ENCODE measurements around the gene KRTAP5-1.

The KRTAP5-1 gene

DNA sequence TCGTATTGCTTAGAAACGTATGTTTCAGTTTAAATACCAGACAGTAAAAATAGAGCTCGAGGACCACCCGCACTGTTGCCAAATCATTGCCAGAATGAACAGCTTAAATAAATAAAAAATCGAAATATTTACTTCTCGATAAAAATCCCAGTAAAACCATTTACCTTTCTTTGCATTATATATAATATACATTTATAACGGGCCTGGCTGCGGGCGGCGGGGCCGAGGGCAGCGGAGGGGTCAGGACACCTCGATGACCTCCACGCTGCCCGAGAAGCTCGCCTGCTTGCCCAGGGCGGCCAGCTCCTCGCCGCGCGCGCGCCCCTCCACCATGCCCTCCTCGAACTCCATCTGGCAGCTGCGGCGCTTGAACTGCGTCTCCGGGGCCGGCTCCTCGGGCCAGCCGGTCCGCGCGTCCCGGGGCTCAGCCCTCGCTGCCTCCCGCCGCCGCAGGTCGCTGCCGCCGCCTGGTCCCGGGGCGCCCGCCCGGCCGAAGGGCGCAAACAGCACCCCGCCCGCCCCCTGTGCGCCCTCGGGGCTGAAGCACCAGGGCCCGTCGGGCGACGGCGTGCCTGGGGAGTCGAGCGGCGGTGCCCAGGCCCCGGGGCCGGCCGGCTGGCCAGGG lies 28.7 kb downstream of the KRTAP5-1 start:
- Histone ChIP-seq H2AFZ (ENCODE audit: low read depth, low read length, severe bottlenecking) (no peak overlapping the region), H3K4me2 (ENCODE audit: low read depth, low read length, poor library complexity, severe bottlenecking) (no peak overlapping the region), H3K9ac (ENCODE audit: low read length) (no peak overlapping the region), H3K36me3 (ENCODE audit: low read length) (no peaks in the 10 kb centered on the region), H3K79me2 (ENCODE audit: insufficient read depth, low read length) (no peaks in the 10 kb centered on the region), H3K27ac (ENCODE audit: low read depth, low read length) (no peak overlapping the region), H3K9me3 (ENCODE audit: insufficient read depth, low read length) (no peaks in the 10 kb centered on the region), H3K9me2 (replicated peaks; ENCODE audit: insufficient read depth, low read length) (no peaks in the 10 kb centered on the region), H4K20me1 (ENCODE audit: low read depth, low read length) (no peaks in the 10 kb centered on the region), H3F3A (ENCODE audit: insufficient read depth) (no peaks in the 10 kb centered on the region), H3K27me3 (ENCODE audit: low read length) (no peaks in the 10 kb centered on the region; the same call in 1 of the 2 replicates), H3K4me3 (ENCODE audit: insufficient read depth, low read length, poor library complexity, severe bottlenecking) (no peak overlapping the region)
- no peak for TF ChIP-seq EZH2phosphoT487 (conservative IDR thresholded peaks at IDR 0.05; ENCODE audit: low read length)
- TF ChIP-seq, protein P1, sequence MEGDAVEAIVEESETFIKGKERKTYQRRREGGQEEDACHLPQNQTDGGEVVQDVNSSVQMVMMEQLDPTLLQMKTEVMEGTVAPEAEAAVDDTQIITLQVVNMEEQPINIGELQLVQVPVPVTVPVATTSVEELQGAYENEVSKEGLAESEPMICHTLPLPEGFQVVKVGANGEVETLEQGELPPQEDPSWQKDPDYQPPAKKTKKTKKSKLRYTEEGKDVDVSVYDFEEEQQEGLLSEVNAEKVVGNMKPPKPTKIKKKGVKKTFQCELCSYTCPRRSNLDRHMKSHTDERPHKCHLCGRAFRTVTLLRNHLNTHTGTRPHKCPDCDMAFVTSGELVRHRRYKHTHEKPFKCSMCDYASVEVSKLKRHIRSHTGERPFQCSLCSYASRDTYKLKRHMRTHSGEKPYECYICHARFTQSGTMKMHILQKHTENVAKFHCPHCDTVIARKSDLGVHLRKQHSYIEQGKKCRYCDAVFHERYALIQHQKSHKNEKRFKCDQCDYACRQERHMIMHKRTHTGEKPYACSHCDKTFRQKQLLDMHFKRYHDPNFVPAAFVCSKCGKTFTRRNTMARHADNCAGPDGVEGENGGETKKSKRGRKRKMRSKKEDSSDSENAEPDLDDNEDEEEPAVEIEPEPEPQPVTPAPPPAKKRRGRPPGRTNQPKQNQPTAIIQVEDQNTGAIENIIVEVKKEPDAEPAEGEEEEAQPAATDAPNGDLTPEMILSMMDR (IDR thresholded peaks at IDR 0.05; ENCODE audit: insufficient read depth, low read length, poor library complexity, severe bottlenecking), result no peak

DNA sequence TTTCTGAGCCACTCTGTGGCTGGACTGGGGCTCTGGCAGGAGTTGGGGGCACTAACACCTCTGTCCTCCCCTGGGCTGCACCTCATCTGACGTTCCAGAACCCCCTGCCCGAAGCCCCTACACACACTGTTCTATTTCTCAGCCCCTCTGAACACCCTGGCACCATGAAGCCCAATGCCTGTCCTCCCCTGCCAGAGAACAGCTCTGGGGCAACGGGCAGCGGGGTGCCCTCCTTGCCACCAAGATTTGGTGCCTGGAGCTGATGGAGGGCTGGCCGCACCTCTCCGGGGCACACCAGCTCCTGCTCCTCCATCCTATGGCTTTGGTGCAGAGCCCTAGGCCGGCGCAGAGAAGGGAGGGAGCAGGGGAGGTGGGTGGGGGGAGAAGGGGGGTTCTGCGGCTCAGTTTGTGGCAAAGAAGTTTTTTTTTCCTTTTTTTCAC lies 29.4 kb downstream of the KRTAP5-1 start:
- H3K9ac ChIP-seq (ENCODE audit: low read length), result no peak overlapping the region
- no peaks in the 10 kb centered on the region; the same call in 1 of the 2 replicates for H3K27me3 ChIP-seq (ENCODE audit: low read length)
- no peak for TF ChIP-seq EZH2phosphoT487 (conservative IDR thresholded peaks at IDR 0.05; ENCODE audit: low read length)
- TF ChIP-seq, protein P1 (IDR thresholded peaks at IDR 0.05; ENCODE audit: insufficient read depth, low read length, poor library complexity, severe bottlenecking), result no peak
- H3K79me2 ChIP-seq (ENCODE audit: insufficient read depth, low read length), result no peaks in the 10 kb centered on the region
- no peak overlapping the region for H3K4me2 ChIP-seq (ENCODE audit: low read depth, low read length, poor library complexity, severe bottlenecking)
- H3K27ac ChIP-seq (ENCODE audit: low read depth, low read length), result no peak overlapping the region
- H3K36me3 ChIP-seq (ENCODE audit: low read length), result no peaks in the 10 kb centered on the region
- no peaks in the 10 kb centered on the region for H3F3A ChIP-seq (ENCODE audit: insufficient read depth)
- no peaks in the 10 kb centered on the region for H3K9me2 ChIP-seq (replicated peaks; ENCODE audit: insufficient read depth, low read length)
- H2AFZ ChIP-seq (ENCODE audit: low read depth, low read length, severe bottlenecking), result no peak overlapping the region
- H4K20me1 ChIP-seq (ENCODE audit: low read depth, low read length), result no peaks in the 10 kb centered on the region
- H3K4me3 ChIP-seq (ENCODE audit: insufficient read depth, low read length, poor library complexity, severe bottlenecking), result no peak overlapping the region
- no peaks in the 10 kb centered on the region for H3K9me3 ChIP-seq (ENCODE audit: insufficient read depth, low read length)

DNA sequence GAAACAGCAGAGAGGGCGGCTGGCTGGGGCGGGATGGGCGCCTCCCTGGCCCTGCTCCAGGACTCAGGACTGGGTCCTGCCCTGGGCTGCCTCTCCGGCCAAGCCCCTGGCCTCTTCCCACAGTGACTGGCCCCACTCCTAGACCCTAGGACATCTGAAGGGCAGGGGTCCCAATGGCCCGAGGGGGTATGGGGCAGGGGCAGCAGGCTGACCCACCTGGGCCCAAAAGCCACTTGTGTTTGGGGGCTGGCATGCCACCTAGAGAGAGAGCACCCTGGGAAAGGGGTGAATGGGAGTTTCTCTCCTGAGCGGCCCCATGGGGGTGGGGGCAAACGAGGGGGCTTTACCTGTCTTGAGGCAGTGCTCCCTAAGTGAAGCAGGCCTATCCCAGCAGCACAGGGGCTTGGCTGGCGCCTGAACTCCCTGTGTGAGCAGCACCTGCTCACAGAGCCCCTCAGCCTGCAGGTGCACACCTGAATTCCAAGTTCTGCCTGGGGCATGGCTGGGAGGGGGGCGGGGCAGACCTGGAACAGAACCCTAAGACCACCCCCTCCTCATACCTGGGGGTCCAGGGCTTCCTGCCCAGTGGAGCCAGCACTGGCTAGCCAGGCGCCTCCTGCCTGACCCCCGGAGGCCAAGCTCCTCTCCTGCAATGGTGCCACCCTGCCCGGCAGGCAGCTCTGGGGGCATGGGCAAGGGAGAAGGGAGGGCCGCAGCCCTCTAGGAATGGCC lies 29.9 kb downstream of the KRTAP5-1 start:
- Histone ChIP-seq H3K9ac (ENCODE audit: low read length) (no peak overlapping the region), H3F3A (ENCODE audit: insufficient read depth) (no peaks in the 10 kb centered on the region), H3K4me3 (ENCODE audit: insufficient read depth, low read length, poor library complexity, severe bottlenecking) (no peak overlapping the region), H4K20me1 (ENCODE audit: low read depth, low read length) (no peaks in the 10 kb centered on the region), H3K79me2 (ENCODE audit: insufficient read depth, low read length) (no peaks in the 10 kb centered on the region), H2AFZ (ENCODE audit: low read depth, low read length, severe bottlenecking) (no peak overlapping the region), H3K4me2 (ENCODE audit: low read depth, low read length, poor library complexity, severe bottlenecking) (no peak overlapping the region), H3K9me3 (ENCODE audit: insufficient read depth, low read length) (no peaks in the 10 kb centered on the region), H3K27ac (ENCODE audit: low read depth, low read length) (no peak overlapping the region), H3K27me3 (ENCODE audit: low read length) (no peaks in the 10 kb centered on the region; the same call in 1 of the 2 replicates), H3K9me2 (replicated peaks; ENCODE audit: insufficient read depth, low read length) (no peaks in the 10 kb centered on the region), H3K36me3 (ENCODE audit: low read length) (no peaks in the 10 kb centered on the region)
- TF ChIP-seq EZH2phosphoT487 (conservative IDR thresholded peaks at IDR 0.05; ENCODE audit: low read length), result no peak
- TF ChIP-seq, protein P1 (IDR thresholded peaks at IDR 0.05; ENCODE audit: insufficient read depth, low read length, poor library complexity, severe bottlenecking), result no peak
